HG03139 (cell line): ENCODE results near the gene ENTHD1.

Experiments
- ATAC-seq: cut with Tn5 transposase; IDR thresholded peaks from one replicate; pipeline ENCODE4 v1.9.1; 2021; ENCODE audit not compliant: unreplicated experiment

ENTHD1 gene

DNA sequence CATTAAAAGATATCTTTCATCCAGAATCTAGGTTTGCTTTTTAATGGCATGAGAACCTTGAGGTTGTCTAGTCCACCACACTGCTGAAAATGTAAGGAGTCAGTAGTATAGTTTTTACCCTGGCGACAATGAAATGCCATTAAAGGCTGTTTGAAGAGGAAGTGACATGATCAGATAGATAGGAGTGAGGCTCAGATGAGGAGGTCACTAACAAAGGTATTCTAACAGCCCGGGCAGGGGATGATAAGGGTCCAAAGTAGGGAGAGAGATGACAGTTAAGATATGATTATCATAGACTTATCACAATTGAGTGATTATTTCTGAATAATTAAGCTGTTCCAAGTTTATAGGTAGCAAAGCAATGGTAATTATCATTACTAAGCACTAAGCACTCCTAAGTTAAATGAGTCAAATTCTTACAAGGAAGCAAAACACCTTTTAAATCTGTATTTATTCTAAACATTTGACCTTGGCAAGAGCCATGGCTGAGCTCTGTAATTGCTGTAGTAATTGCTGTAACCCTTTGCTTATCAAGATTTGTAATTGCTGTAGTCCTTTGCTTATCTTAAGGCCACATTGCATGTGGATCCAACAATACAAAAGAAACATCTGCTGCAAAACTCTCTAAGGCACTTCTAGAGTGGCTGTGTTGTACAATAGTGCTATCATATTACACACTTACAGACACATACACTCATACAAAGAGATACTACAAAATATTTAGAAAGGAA lies 92.6 kb downstream of the ENTHD1 start:
- no peak for ATAC-seq

DNA sequence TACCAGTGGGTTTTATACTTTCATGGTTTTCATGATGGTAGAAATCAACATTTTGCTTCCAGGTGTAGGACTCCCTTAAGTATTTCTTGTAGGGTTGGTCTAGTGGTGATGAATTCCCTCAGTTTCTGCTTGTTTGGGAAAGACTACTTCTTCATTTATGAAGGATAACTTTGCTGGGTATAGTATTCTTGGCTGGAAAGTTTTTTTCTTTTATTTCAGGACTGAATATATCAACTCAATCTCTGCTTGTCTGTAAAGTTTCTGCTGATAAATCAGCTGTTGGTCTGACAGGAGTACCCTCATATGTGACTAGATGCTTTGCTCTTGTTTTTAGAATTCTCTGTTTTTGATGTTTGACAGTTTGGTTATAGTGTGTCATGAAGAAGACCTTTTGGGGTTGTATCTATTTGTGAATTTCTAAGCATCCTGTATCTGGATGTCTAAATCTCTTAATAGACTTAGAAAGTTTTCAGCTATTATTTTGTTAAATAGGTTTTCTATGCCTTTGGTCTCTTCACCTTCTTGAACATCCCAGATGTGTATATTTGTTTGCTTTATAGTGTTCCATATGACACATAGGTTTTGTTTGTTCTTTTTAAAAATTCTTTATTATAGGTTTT lies 95.9 kb downstream of the ENTHD1 start:
- ATAC-seq: no peak

DNA sequence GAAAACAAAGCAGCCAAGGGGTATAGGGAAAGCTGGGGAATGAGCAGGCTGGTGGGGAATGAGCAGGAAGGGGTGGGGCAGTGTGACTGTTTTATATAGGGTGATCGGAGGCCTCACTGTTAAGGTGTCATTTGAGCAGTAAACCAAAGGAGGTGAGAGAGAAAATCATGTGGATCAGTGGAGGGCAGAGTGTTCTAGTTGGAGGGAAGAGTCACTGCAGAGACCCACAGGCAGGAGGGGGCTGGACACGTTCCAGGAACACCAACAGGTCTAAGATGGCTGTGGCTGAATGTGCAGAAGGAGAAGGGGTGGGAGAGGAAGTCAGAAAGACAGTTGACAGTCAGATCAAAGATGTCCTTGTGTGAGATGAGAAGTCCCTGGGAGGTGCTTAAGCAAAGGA lies 103.8 kb downstream of the ENTHD1 start:
- no peak for ATAC-seq

DNA sequence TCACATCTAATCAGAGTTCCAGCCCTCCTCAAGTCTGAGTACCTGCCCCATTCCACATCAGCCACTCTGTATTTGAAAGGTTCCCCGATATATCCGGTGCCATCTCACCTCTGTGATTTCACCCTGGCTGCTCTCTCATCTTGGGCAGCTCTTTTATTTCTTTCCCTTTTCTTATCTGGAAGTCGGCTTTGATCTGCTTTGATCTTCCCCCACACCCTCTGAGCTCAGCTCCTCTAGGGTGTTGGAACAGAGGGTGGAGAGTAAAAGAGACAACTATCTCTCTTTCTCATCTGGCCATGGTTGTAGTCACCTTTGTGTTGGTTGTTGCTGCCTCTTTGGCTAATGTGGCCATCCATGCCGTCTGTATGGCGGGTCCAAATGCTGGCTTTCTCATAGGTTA lies 108.3 kb downstream of the ENTHD1 start:
- ATAC-seq: no peak

DNA sequence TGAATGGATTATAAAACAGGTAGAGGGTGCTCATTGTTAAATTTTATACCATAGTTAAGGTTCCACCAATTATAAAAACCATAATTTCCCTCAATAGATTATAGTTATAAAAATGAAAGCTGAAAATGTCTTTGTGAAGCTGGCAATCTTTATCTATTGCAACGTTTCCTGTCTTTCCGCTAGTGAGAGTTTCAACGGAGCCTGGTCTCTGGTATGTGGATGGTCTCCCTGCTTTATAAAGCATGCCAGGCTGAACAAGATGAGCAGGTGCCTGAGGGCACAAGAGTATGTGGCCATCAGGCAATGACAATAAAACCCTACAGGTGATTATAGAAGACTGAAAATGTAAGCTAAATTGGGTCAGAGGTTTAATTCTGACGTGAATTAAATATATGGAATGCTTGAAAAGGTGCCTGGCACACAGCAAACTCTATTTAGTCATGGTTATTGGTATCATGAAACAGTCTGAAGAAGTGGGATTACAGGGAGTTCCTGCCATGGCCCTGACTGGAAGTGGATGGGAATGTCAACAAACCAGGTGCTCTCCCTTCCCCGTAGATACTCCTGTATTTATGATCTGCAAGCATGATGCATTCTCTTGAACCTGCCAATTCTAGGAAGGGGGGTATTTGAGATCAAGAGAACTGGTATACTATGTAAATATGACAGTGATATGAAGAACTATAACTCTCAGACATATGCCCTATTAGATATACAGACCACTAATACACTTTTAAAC lies 115.7 kb downstream of the ENTHD1 start:
- no peak for ATAC-seq

DNA sequence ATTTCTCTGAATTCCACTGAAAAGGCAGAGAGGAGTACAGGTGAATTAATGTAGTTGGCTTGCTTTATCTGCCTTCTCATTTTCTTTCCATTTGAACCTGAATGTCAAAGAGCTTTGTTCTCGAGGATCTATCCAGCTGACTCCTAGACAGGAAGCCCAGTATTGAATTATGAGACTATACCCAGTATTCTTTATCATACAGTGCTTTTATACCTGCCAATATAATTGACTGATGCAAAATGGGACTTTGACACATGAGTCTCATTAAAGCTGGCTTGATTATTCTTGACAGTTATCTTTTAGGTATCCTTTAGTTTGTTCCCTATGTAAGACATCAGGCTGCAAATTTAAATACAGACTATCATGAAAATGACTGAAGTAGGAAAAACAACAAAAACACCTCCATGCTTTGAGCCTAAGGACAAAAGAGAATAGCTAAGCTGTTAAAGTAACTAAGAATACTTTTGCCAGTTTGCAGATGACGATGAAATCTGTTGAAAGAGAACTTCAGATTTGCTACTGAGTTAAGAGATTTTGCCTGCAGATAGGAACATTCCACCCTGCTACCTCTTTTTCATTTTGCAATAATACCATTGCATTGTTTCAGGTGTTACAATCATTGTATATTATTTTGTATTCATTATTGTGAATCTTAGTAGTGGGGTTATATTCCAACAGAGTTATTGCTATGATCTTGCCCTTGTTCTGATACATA lies 117.1 kb downstream of the ENTHD1 start:
- ATAC-seq: no peak

DNA sequence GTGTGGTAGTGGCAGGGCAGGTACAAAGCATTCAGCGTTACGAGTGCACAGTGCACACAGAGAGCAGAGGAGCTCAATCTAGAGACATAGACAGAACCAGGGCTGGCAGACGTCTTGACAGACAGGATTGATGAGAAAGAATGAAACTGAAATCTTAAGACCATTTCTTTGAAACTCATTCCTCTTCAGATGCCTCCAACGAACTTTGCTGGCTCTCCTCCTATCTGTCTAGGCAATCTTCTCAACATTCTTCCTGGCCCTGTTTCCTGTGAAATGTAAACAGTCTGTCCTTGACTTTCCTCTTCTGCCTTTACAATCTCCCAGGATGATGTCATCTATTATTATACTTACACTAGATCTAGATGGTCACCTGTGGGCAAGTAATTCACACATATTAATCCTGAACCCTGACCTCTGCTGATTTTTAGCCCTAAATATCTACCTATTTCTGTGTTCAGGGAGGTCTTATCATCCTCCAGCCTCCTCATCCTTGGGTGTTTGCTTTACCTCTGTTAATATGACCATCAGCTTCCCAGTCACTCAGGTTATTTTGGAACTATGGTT lies 119.5 kb downstream of the ENTHD1 start:
- ATAC-seq: peak; percentile 63

DNA sequence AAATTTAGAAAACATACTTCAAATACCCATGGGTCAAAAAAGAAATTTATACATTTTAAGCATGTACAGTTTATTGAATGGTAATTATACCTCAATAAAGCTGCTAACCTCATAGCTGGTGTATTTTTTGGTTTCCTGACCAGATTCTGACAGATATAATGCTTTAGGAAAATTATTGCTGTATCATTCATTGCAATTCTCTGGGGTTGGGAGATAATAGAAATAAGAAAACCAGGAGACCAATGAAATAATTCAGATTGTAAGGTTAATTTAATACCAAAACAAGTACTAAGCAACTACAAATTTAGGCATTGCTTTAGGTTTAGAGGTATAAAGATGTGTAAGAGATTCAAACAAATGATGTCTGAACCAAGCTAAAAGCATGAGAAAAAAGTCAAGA lies 120.1 kb downstream of the ENTHD1 start:
- no peak for ATAC-seq

DNA sequence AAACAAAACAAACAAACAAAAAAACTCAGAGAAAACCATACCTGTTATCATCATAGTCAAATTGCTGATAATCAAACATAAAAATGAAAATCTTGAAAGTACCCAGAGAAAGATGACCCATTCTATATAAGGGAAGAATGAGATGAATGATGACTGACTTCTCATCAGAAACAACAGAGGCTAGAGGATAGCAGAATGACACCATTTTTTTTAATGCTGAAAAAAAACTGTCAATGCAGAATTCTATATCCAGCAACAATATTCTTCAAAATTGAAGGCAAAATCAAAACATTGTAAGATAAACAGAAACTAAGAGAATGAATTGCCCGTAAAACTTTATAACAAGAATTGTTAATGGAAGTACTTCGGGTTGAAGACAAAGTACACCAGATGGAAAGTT lies 122.1 kb downstream of the ENTHD1 start:
- no peak for ATAC-seq

DNA sequence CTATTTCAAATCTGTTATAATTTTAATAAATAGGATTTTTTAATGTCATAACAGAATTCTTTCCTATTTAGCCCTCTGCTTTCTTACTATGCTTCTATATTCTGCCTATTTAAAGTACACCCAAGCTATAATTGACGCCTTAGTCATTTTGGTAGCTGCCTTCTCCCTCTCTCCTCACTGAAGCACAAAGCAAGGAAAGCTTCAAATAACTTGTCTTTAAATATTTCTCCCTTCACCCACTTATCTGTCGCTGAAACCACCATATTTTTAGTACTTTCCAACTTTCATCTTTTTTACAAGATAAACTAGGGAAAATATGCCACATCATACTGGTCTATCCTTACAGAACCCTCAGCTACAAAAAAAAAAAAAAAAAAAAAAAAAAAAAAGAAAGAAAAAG lies 127.9 kb downstream of the ENTHD1 start:
- ATAC-seq: no peak

DNA sequence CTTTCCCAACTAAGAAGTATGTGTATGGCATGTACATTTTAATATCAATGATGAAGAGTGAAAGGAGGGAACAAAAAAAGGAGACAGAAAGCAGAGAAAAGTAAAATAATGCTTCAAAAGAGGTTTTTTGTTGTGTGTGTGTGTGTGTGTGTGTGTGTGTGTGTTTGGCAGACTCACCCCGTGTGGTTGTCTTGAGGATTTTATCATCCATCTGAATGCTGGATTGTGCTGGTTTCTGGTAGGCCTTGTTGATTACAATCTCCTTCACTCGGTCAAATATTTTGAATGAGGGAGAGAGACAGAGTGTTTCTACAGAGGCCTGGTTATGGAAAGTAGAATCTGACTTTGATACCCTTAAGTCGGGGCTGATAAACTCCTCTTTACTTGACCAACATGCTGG lies 128.5 kb downstream of the ENTHD1 start:
- no peak for ATAC-seq

DNA sequence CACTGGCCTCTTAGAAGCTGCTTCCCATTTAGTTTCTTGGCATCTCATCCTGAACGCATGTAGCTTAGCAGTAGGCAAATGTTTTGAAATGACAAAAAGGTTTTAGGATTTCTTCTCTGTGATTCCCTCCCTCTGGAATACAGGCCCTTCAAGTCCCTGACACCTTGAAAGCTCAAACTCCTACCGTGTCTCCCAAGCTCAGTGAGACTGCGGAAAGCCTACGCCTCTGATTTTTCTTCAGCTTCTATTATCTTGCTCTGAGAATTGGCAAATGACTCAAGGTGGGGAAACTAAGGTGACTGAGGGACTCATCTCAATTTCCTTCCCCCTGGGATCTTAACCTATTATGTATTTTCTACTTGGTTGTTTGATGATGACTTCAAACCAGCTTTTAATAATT lies 130.3 kb downstream of the ENTHD1 start:
- ATAC-seq: no peak

DNA sequence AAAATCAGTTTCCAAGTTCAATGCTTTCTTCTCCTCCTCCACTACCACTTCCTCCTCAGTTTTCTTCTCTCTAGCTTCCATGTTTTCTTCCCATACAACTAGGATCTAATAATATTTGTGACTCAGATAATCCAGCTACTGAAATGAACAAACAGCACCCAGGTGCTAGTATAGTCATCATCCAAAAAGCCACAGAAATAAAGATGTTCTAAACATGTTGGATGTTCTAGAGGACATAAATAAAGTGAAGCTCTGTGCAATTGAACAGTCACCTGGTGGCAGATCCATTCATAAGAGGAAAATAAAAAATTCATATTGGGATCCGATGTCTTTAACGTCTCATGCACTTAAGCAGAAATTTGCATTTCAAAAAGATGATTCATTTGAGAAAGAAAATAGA lies 142.8 kb downstream of the ENTHD1 start:
- ATAC-seq: no peak

DNA sequence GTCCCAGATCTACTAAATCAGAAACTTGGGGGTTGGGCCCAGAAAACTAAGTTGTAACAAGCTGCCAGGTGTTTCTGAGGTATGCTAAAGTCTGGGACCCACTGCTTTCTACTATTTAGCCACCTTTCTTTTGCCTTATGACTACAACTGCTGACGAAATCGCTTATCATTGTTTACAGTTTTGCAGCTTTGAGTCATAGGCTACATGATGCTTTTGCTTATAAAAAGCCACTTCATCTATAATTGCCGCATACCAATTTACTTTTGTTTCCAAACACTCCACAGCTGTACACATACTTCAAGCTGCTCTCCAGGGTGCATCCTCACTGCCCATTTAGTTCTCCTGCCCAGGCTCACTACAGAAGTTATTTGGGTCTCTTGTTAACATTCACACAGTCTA lies 144.7 kb downstream of the ENTHD1 start:
- ATAC-seq: no peak

DNA sequence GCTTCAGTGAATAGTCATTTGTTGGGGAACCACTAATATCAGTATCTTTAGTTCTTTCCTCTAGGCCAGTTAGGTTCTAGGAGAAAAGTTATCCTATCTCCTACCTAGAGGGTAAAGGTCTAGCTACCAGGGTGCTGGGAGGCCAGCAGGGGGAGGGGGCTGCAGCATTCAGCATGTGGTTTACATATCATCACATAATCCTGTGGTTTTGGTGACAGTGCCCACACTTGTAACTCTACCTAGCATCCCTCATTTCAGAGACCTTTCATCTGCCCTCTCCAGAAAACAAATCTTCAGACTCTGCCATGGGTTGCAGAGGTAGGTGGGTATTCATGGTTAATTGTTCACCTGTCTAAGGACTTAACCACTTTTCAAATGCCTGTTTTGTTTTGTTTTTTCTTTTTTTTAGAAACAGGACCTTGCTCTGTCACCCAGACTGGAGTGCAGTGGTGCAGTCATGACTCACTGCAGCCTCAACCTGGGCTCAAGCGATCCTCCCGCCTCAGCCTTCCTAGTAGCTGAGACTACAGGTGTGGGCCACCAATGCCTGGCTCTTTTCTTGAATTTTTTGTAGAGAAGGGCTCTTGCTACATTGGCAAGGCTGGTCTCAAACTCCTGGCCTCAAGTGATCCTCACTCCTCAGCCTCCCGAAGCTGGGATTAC lies 146.8 kb downstream of the ENTHD1 start:
- ATAC-seq: no peak

DNA sequence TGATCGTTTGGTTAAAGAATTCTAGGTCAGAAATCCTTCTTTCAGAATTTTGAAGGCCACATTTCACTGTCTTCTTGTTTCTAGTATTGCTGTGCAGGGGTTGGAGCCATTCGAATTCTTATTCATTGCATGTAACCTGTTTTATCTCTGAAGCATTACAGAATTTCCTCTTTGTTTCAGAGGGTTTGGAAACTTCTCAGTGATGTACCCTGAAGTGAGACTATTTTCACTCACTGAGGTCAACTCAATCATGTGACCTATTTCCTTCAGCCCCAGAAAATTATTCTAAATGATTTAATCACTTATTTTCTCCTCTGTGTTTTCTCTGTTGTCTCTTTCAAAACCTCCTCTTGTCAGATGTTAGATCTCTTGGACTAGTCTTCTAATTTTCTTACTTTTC lies 147.8 kb downstream of the ENTHD1 start:
- ATAC-seq: no peak

DNA sequence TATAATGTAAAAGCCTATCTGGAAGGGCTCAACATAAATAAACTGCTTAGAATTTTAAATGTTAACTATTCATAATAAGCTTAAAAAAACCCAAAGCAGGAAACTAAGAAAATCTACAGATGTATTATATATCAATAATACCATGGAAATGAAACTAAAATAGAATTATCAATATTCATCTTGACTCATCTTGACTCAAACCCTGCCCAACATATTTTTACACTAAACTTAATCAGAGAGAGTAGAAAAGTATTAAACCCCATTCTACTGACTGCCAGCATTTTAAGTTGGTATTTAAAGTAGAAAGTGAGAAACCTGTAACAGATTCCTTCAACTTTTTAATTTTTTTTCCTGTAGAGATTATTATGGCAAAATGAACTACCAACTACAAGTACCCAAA lies 149.2 kb downstream of the ENTHD1 start:
- ATAC-seq: no peak

DNA sequence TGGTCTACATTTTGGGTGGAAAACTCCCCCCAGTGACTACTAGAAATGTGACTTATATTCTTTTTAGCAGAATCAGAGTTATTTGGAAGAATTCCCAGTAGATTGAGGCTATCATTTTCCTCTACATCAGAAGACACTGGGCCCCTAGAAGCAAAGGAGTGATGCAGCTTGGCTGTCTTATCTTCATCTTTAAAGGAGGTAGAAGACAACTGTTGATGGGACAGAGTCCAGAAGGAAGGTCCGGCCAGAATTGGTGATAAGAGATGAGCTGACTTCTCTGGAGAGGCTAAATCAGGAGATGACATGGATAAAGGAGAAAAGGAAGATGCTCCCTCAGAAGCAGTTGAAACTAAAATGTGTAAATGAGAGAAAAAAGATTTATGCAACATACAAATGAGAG lies 149.6 kb downstream of the ENTHD1 start:
- no peak for ATAC-seq

DNA sequence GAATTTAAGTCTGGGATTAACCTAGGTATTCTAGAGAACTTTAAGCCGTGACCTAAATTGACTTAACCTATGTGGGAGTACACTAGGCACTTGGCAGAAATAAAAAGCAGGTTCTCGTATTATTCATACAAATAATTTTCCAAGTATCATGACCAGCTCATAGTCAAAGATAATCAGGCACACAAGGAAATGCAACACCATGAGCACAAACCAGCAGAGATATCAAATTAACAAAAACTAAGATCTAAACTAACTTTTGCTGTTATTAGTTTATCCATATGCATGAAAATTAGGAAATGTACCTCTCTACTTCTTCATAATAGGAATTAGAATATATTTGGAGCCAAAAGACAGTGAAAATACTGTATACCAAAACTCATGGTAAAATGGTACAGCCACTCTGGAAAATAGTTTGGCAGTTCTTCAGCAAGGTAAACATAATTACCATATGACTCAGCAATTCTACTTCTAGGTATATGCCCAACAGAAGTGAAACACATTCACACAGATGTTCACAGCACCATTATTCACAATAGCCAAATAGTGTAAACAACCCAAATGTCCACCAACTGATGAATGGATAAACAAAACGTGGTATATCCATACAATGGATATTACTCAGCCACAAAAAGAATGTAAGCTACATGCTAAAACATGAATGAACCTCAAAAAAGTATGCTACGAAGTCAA lies 154.1 kb downstream of the ENTHD1 start:
- ATAC-seq: no peak

DNA sequence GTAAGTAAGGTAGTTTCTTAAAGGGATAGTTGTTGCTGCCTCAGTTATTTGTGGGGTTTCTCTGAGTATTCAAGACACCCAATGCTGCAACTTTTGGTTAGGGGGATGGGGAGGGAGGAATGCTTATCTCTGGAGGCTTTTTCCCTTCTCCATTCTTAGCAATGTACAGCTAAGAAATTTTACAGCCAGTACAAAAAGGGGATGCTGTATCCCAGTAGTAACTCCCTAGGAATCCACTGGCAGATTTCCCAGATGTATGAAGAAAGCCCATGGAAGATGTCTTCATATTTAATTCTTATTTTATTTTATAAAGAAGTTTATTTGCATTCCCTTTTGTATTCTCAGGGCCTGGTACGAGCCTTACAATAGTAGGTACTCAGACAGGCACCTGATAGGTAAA lies 154.8 kb downstream of the ENTHD1 start:
- no peak for ATAC-seq
